ENCODE data around the gene TMEM126A.

GRCh38 chr11:85634747-85635146, 13.0 kb upstream of the TMEM126A start:
- TF ChIP-seq CTCF (IDR thresholded peaks at IDR 0.05), result no peak
- TF ChIP-seq POLR2AphosphoS5 (IDR thresholded peaks at IDR 0.05), result no peak

All from gastroesophageal sphincter (tissue), 3 donors.